ENCODE results near the gene OR10H1. TPM values are rescaled to one million over a fixed set of nuclear protein-coding genes. Genes with fewer than 3 reads are reported as not detected.
"Not testable (repeated sequence)": the region's sequence is repeated elsewhere in the genome, so short reads cannot be mapped to it uniquely, and the experiment has no call there.

Gene OR10H1
- total and polyA plus RNA-seq, 8 donors: not detected

- no peak overlapping the region for H3K27ac ChIP-seq
- TF ChIP-seq CTCF (IDR thresholded peaks at IDR 0.05) (no peak), POLR2A (IDR thresholded peaks at IDR 0.05) (no peak), POLR2AphosphoS5 (IDR thresholded peaks at IDR 0.05) (no peak), EP300 (IDR thresholded peaks at IDR 0.05) (no peak)
- intact Hi-C loops (cut with DNase I; ENCODE audit: low total_unique reads): no loop called here
- peaks cover 0 to 21% (median 0%) of the 10 kb centered on the region in 4 donors for H3K36me3 ChIP-seq
- peaks cover 0 to 11% (median 0%) of the 10 kb centered on the region in 3 donors for H3K27me3 ChIP-seq
- no peaks in the 10 kb centered on the region for H3K9me3 ChIP-seq
- no peak for DNase-seq
- H3K4me1 ChIP-seq: peaks cover 6 to 21% (median 17%) of the 10 kb centered on the region in 4 donors
- WGBS, 5 donors: 49 to 59% (median 53%) methylated on average over 9 of the region's 9 CpGs
- no peak overlapping the region for H3K4me3 ChIP-seq
These were observed 38.2 kb downstream of the OR10H1 start for GRCh38 chr19:15776991-15777970.

GRCh38 chr19:15776264-15776663, 39.2 kb downstream of the OR10H1 start:
- peaks cover 0 to 25% (median 0%) of the 10 kb centered on the region in 4 donors for H3K36me3 ChIP-seq
- no peak overlapping the region for H3K4me3 ChIP-seq
- intact Hi-C loops (cut with DNase I; ENCODE audit: low total_unique reads): no loop called here
- H3K9me3 ChIP-seq: no peaks in the 10 kb centered on the region
- H3K27ac ChIP-seq: no peak overlapping the region
- peaks cover 6 to 21% (median 17%) of the 10 kb centered on the region in 4 donors for H3K4me1 ChIP-seq
- peaks cover 0 to 11% (median 0%) of the 10 kb centered on the region in 3 donors for H3K27me3 ChIP-seq
- no peak for DNase-seq
- WGBS, 5 donors: 83 to 92% (median 88%) methylated on average over 4 of the region's 4 CpGs
- TF ChIP-seq POLR2A (IDR thresholded peaks at IDR 0.05): no peak
- no peak for TF ChIP-seq EP300 (IDR thresholded peaks at IDR 0.05)
- no peak for TF ChIP-seq POLR2AphosphoS5 (IDR thresholded peaks at IDR 0.05)
- TF ChIP-seq CTCF (IDR thresholded peaks at IDR 0.05): no peak

GRCh38 chr19:15775249-15775648, 40.2 kb downstream of the OR10H1 start:
- H3K9me3 ChIP-seq: no peaks in the 10 kb centered on the region
- no peak for TF ChIP-seq POLR2AphosphoS5 (IDR thresholded peaks at IDR 0.05)
- no peak for TF ChIP-seq POLR2A (IDR thresholded peaks at IDR 0.05)
- TF ChIP-seq CTCF (IDR thresholded peaks at IDR 0.05): no peak
- no peak for TF ChIP-seq EP300 (IDR thresholded peaks at IDR 0.05)
- peaks cover 3 to 13% (median 11%) of the 10 kb centered on the region in 4 donors for H3K4me1 ChIP-seq
- H3K27ac ChIP-seq: no peak overlapping the region
- WGBS, 5 donors: 54 to 71% (median 55%) methylated on average over 2 of the region's 2 CpGs
- peaks cover 0 to 11% (median 0%) of the 10 kb centered on the region in 3 donors for H3K27me3 ChIP-seq
- intact Hi-C loops (cut with DNase I; ENCODE audit: low total_unique reads): no loop called here
- no peak for DNase-seq
- H3K36me3 ChIP-seq: peaks cover 0 to 35% (median 0%) of the 10 kb centered on the region in 4 donors
- no peak overlapping the region for H3K4me3 ChIP-seq

GRCh38 chr19:15774159-15774558, 41.3 kb downstream of the OR10H1 start:
- DNase-seq; H3K4me1 ChIP-seq; H3K27ac ChIP-seq; intact Hi-C loops (cut with DNase I; ENCODE audit: low total_unique reads); H3K4me3 ChIP-seq; H3K9me3 ChIP-seq: not testable (repeated sequence)
- Histone ChIP-seq H3K27me3 (peaks cover 0 to 11% (median 0%) of the 10 kb centered on the region in 3 donors), H3K36me3 (peaks cover 0 to 46% (median 3%) of the 10 kb centered on the region in 4 donors)
- WGBS, 5 donors: 72 to 80% (median 73%) methylated on average over 2 to 3 of the region's 3 CpGs

All from stomach (tissue), 9 donors.